WTC11 (cell line): Measurements from ENCODE around the gene ANXA5. TPM values are rescaled to one million over a fixed set of nuclear protein-coding genes. Genes with fewer than 3 reads are reported as not detected.

ENCODE experiments used
- ATAC-seq: fragments of 200-7000 bp; cut with Tn5 transposase; 2 replicates; pipeline ENCODE4 v1.10.0; 2021; ENCODE audit warnings: mild to moderate bottlenecking, moderate library complexity
- CTCF ChIA-PET: fragments of 300-600 bp; sonication (Branson Sonifier 250); formaldehyde crosslinking; loops from one replicate; lab custom pipeline; 2021; ENCODE audit warnings: antibody characterized with exemption; lab: Charles Lee
- POLR2A ChIA-PET: fragments of 350-600 bp; sonication (Branson Sonifier 250); formaldehyde crosslinking; loops from one replicate; lab custom pipeline; 2021; ENCODE audit warnings: antibody characterized with exemption; lab: Charles Lee
- DNase-seq: peaks from one replicate; pipeline ENCODE4 v3.0.0; 2021; ENCODE audit warnings: low spot score
- H3K27ac Mint-ChIP-seq: 2 replicates; pipeline ENCODE4 v1.8.0; 2021; ENCODE audit warnings: mixed read lengths
- H3K27me3 Mint-ChIP-seq: 2 replicates; pipeline ENCODE4 v1.8.0; 2021; ENCODE audit warnings: low read depth, mild to moderate bottlenecking, moderate library complexity, mixed read lengths
- H3K36me3 Mint-ChIP-seq: 2 replicates; pipeline ENCODE4 v1.8.0; 2021; ENCODE audit warnings: mixed read lengths
- H3K4me1 Mint-ChIP-seq: 2 replicates; pipeline ENCODE4 v1.8.0; 2022; ENCODE audit warnings: mixed read lengths
- H3K4me3 Mint-ChIP-seq: 2 replicates; pipeline ENCODE4 v1.8.0; 2021; ENCODE audit warnings: mild to moderate bottlenecking, moderate library complexity, mixed read lengths
- H3K9me3 Mint-ChIP-seq: 2 replicates; pipeline ENCODE4 v1.8.0; 2021; ENCODE audit warnings: mixed read lengths
- CREB1 ChIP-seq: sonication (generic); formaldehyde crosslinking; IDR thresholded peaks from 2 replicates; pipeline ENCODE4 v1.8.0; 2023; ENCODE audit warnings: mild to moderate bottlenecking, missing genetic modification reagents
- CTCF ChIP-seq: fragments of 200-600 bp; IDR thresholded peaks from 2 replicates; pipeline ENCODE4 v1.8.0; 2022; ENCODE audit warnings: antibody characterized with exemption
- GABPB1 ChIP-seq: sonication (generic); formaldehyde crosslinking; IDR thresholded peaks from 2 replicates; pipeline ENCODE4 v1.8.1; 2023; ENCODE audit warnings: mild to moderate bottlenecking, missing genetic modification reagents
- GRHL2 ChIP-seq: fragments of 250-450 bp; sonication (Bioruptor Pico); IDR thresholded peaks from 2 replicates; pipeline ENCODE4 v1.8.0; 2022; ENCODE audit warnings: mild to moderate bottlenecking, moderate library complexity; ENCODE audit not compliant: insufficient replicate concordance, severe bottlenecking
- HMGA2 ChIP-seq: fragments of 250-450 bp; sonication (Bioruptor Pico); IDR thresholded peaks from 2 replicates; pipeline ENCODE4 v1.4.0; 2021; ENCODE audit warnings: mild to moderate bottlenecking, moderate library complexity
- IRF2 ChIP-seq: sonication (generic); formaldehyde crosslinking; IDR thresholded peaks from 2 replicates; pipeline ENCODE4 v1.8.0; 2022; ENCODE audit warnings: low read depth, missing genetic modification reagents, borderline replicate concordance
- TEAD4 ChIP-seq: sonication (generic); formaldehyde crosslinking; IDR thresholded peaks from 2 replicates; pipeline ENCODE4 v1.8.0; 2022; ENCODE audit warnings: mild to moderate bottlenecking, missing genetic modification reagents
- ZBTB43 ChIP-seq: sonication (generic); formaldehyde crosslinking; IDR thresholded peaks from 2 replicates; pipeline ENCODE4 v1.8.1; 2023; ENCODE audit warnings: mild to moderate bottlenecking, missing genetic modification reagents
- ZNF121 ChIP-seq: sonication (generic); formaldehyde crosslinking; IDR thresholded peaks from 2 replicates; pipeline ENCODE4 v1.8.0; 2023; ENCODE audit warnings: missing genetic modification reagents
- total RNA-seq: library from RNA; stranded (reverse); gene quantifications from 3 replicates; pipeline ENCODE4 v1.2.3, GENCODE V29; 2021
- TF ChIP-seq, protein P1 (sequence below): sonication (generic); formaldehyde crosslinking; IDR thresholded peaks from 2 replicates; pipeline ENCODE4 v1.8.0; 2022; ENCODE audit warnings: mild to moderate bottlenecking, missing genetic modification reagents
- TF ChIP-seq, protein P2 (sequence below): sonication (generic); formaldehyde crosslinking; IDR thresholded peaks from 2 replicates; pipeline ENCODE4 v1.8.0; 2023; ENCODE audit warnings: missing genetic modification reagents
- TF ChIP-seq, protein P3 (sequence below): sonication (generic); formaldehyde crosslinking; IDR thresholded peaks from 2 replicates; pipeline ENCODE4 v1.8.0; 2022; ENCODE audit warnings: mild to moderate bottlenecking, missing genetic modification reagents

The ANXA5 gene
- total RNA-seq, 1 experiment from 2014 or later, result 186 TPM

- TF ChIP-seq ZBTB43 (CRISPR knock-in tag), result no peak
- no peak for TF ChIP-seq CREB1 (CRISPR knock-in tag)
Measured at GRCh38 chr4:121738780-121739535, 42.2 kb upstream of the ANXA5 start (continued).

GRCh38 chr4:121737846-121738554 is 41.2 kb upstream of the ANXA5 start:
- Mint-ChIP-seq H3K4me3 (no peak overlapping the region), H3K27me3 (peaks cover 40% of the 10 kb centered on the region), H3K9me3 (no peaks in the 10 kb centered on the region), H3K27ac (no peak overlapping the region), H3K4me1 (peaks cover 21% of the 10 kb centered on the region), H3K36me3 (no peaks in the 10 kb centered on the region)
- ATAC-seq (no peak), DNase-seq (no peak)
- TF ChIP-seq, protein P1, sequence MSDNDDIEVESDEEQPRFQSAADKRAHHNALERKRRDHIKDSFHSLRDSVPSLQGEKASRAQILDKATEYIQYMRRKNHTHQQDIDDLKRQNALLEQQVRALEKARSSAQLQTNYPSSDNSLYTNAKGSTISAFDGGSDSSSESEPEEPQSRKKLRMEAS (CRISPR knock-in tag), result no peak
- ChIA-PET POLR2A (no interaction called here), CTCF (interaction anchor here (1.2 to 1.5 kb wide), 2 partner anchors 42 to 224 kb away, joined by 4 to 6 read pairs; partner anchors contain the start of gene ANXA5)

DNA sequence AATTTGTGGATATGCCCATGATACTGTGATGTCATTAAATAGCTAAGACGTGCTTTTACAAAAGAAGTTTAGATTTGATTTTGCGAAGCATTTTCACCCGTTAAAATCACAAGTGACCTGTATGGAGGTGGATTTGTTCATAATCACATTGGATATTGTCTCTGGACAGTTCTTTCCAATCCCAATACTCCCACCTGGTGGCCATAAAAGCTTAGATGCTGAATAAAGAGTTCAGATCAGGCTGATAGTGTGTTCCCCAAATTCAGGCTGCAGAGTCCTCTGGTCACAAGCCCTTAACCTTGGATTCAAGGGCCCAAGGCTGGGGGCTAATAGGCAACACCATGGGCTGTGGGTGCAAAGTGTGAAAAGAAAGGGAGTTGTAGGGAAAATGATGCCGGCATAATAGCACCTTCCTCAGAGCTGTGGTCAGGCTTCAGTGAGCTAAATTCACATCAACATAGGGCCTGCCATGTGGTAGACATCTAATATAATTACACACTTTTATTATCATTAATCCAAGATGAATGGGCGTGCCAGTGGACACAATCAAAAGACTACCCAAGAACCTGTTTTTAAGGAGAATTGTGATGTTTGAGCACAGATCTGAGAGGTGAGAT is 40.1 kb upstream of the ANXA5 start:
- no peak for TF ChIP-seq HMGA2 (CRISPR knock-in tag)
- TF ChIP-seq, protein P2, sequence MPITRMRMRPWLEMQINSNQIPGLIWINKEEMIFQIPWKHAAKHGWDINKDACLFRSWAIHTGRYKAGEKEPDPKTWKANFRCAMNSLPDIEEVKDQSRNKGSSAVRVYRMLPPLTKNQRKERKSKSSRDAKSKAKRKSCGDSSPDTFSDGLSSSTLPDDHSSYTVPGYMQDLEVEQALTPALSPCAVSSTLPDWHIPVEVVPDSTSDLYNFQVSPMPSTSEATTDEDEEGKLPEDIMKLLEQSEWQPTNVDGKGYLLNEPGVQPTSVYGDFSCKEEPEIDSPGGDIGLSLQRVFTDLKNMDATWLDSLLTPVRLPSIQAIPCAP (CRISPR knock-in tag), result no peak
- TF ChIP-seq TEAD4, result no peak
- TF ChIP-seq GRHL2 (CRISPR knock-in tag), result no peak
- TF ChIP-seq IRF2 (CRISPR knock-in tag), result no peak
- peak; percentile 38; the same call in 1 of the 2 replicates for TF ChIP-seq CTCF
- TF ChIP-seq, protein P3, sequence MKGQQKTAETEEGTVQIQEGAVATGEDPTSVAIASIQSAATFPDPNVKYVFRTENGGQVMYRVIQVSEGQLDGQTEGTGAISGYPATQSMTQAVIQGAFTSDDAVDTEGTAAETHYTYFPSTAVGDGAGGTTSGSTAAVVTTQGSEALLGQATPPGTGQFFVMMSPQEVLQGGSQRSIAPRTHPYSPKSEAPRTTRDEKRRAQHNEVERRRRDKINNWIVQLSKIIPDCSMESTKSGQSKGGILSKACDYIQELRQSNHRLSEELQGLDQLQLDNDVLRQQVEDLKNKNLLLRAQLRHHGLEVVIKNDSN (CRISPR knock-in tag), result no peak
- peak; percentile 31 for ATAC-seq
- no peak for DNase-seq
- no peaks in the 10 kb centered on the region for H3K36me3 Mint-ChIP-seq
- no peak overlapping the region for H3K4me3 Mint-ChIP-seq
- ChIA-PET CTCF (interaction anchor here (0.8 to 1.5 kb wide), 9 partner anchors 8 to 315 kb away, joined by 3 to 6 read pairs (median 3); partner anchors contain the start of gene ANXA5), POLR2A (no interaction called here)
- no peaks in the 10 kb centered on the region for H3K9me3 Mint-ChIP-seq
- H3K27me3 Mint-ChIP-seq, result peaks cover 34% of the 10 kb centered on the region
- H3K27ac Mint-ChIP-seq, result no peak overlapping the region
- H3K4me1 Mint-ChIP-seq, result peaks cover 13% of the 10 kb centered on the region

- Mint-ChIP-seq H3K4me3 (no peak overlapping the region), H3K27me3 (peaks cover 17% of the 10 kb centered on the region), H3K36me3 (no peaks in the 10 kb centered on the region), H3K9me3 (peaks cover 7% of the 10 kb centered on the region)
- no peak for ATAC-seq
- TF ChIP-seq ZNF121 (CRISPR knock-in tag), result no peak
- no peak for TF ChIP-seq GABPB1 (CRISPR knock-in tag)
- TF ChIP-seq, all 79 proteins: peak for 0
- ChIA-PET CTCF (no interaction called here), POLR2A (interaction anchor here (0.5 kb wide), 1 partner anchor 356 kb away, joined by 7 read pairs; no protein-coding TSS in a partner anchor)
- Mint-ChIP-seq H3K4me1 (no peaks in the 10 kb centered on the region), H3K27ac (no peak overlapping the region)
- DNase-seq, result no peak
Measured at GRCh38 chr4:121734571-121734970, 37.8 kb upstream of the ANXA5 start.
